WTC11 (cell line): ENCODE results near the gene SRRM2. TPM values are rescaled to one million over a fixed set of nuclear protein-coding genes. Genes with fewer than 3 reads are reported as not detected.
A peak's percentile ranks its signal among the peaks of the same experiment; 100 is the strongest.

Experiments used
- GABPB1 ChIP-seq: sonication (generic); formaldehyde crosslinking; IDR thresholded peaks from 2 replicates; pipeline ENCODE4 v1.8.1; 2023; ENCODE audit warnings: mild to moderate bottlenecking, missing genetic modification reagents
- JAZF1 ChIP-seq: fragments of 250-450 bp; sonication (Bioruptor Pico); IDR thresholded peaks from 2 replicates; pipeline ENCODE4 v1.9.0; 2021; ENCODE audit warnings: moderate library complexity, mild to moderate bottlenecking, inconsistent platforms
- MYBL2 ChIP-seq: sonication (generic); formaldehyde crosslinking; IDR thresholded peaks from 2 replicates; pipeline ENCODE4 v1.8.1; 2023; ENCODE audit warnings: mild to moderate bottlenecking, moderate library complexity, missing genetic modification reagents
- NFATC4 ChIP-seq: fragments of 250-450 bp; sonication (Bioruptor Pico); IDR thresholded peaks from 2 replicates; pipeline ENCODE4 v1.9.0; 2021; ENCODE audit warnings: mild to moderate bottlenecking
- NFYB ChIP-seq: sonication (generic); formaldehyde crosslinking; conservative IDR thresholded peaks from 2 replicates; pipeline ENCODE4 v1.8.0; 2022; ENCODE audit warnings: low read depth, missing genetic modification reagents
- RORB ChIP-seq: fragments of 250-450 bp; sonication (Bioruptor Pico); IDR thresholded peaks from 2 replicates; pipeline ENCODE4 v1.9.0; 2021; ENCODE audit warnings: mild to moderate bottlenecking
- TEAD1 ChIP-seq: sonication (generic); formaldehyde crosslinking; IDR thresholded peaks from 2 replicates; pipeline ENCODE4 v1.8.0; 2022; ENCODE audit warnings: mild to moderate bottlenecking, missing genetic modification reagents
- total RNA-seq: library from RNA; stranded (reverse); gene quantifications from 3 replicates; pipeline ENCODE4 v1.2.3, GENCODE V29; 2021
- TF ChIP-seq, protein P1 (sequence below): sonication (generic); formaldehyde crosslinking; IDR thresholded peaks from 2 replicates; pipeline ENCODE4 v1.8.1; 2023; ENCODE audit warnings: mild to moderate bottlenecking, missing genetic modification reagents, borderline replicate concordance
- TF ChIP-seq, protein P2 (sequence below): sonication (generic); formaldehyde crosslinking; IDR thresholded peaks from 2 replicates; pipeline ENCODE4 v1.8.0; 2022; ENCODE audit warnings: mild to moderate bottlenecking, missing genetic modification reagents
- TF ChIP-seq, protein P3 (sequence below): fragments of 250-450 bp; sonication (Bioruptor Pico); IDR thresholded peaks from 2 replicates; pipeline ENCODE4 v1.9.0; 2021; ENCODE audit warnings: mild to moderate bottlenecking
- TF ChIP-seq, protein P4 (sequence below): sonication (generic); formaldehyde crosslinking; IDR thresholded peaks from 2 replicates; pipeline ENCODE4 v1.8.1; 2023; ENCODE audit warnings: mild to moderate bottlenecking, missing genetic modification reagents
- TF ChIP-seq, protein P5 (sequence below): sonication (generic); formaldehyde crosslinking; IDR thresholded peaks from 2 replicates; pipeline ENCODE4 v1.8.0; 2023; ENCODE audit warnings: missing genetic modification reagents, mild to moderate bottlenecking, borderline replicate concordance
- TF ChIP-seq, protein P6 (sequence below): sonication (generic); formaldehyde crosslinking; conservative IDR thresholded peaks from 2 replicates; pipeline ENCODE4 v1.8.1; 2023; ENCODE audit warnings: mild to moderate bottlenecking, low read depth, missing genetic modification reagents, moderate library complexity
- TF ChIP-seq, protein P7 (sequence below): fragments of 250-450 bp; sonication (Bioruptor Pico); IDR thresholded peaks from 2 replicates; pipeline ENCODE4 v1.9.0; 2021; ENCODE audit warnings: moderate library complexity, mild to moderate bottlenecking, inconsistent platforms, borderline replicate concordance
- TF ChIP-seq, protein P8 (sequence below): sonication (generic); formaldehyde crosslinking; IDR thresholded peaks from 2 replicates; pipeline ENCODE4 v1.8.0; 2022; ENCODE audit warnings: missing genetic modification reagents

The SRRM2 gene
- total RNA-seq, 1 experiment from 2014 or later, result 823 TPM

DNA sequence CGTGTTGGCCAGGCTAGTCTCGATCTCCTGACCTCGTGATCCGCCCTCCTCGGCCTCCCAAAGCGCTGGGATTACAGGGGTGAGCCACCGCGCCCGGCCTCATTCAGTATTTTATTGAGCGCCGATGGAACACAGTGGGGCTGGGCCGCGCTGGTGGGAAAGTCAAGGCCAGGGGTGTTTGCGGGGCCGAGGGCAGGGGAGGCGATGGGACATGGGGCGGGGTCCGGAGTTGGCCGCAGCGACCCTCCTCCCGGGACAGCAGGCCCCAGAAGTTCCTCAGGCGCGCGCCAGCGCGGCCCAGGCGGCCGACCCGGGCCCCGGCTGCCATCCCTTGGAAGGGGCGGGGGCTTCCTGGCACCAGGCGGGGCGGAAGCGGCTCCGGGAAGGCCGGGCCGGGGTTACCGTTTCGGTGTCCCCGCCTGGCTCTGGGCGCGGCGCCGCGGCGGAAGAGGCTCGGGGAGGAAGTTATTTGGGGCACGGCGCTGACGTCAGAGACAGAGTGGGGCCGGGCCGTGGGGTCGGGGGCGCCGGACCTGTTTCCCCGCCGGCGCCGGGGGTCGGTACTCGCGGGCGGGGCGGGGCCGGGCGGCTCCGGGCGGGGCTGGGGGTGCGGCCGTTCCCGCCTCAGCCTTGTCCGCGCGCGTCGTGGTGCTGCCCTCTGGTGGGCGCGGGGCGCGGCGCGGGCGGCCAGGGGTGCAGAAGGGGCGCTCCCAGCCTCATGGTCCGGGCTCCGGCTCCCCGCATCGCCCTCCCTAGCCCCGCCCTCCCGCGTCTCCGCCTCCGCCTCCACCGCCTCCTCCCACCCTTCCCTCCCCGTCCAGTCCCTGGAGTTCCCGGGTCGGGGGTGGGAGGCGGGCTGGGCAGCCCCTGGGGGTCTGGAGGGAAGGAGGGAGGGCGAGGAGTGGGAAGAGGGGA lies 31.5 kb upstream of the SRRM2 start (continued):
- TF ChIP-seq, protein P1, sequence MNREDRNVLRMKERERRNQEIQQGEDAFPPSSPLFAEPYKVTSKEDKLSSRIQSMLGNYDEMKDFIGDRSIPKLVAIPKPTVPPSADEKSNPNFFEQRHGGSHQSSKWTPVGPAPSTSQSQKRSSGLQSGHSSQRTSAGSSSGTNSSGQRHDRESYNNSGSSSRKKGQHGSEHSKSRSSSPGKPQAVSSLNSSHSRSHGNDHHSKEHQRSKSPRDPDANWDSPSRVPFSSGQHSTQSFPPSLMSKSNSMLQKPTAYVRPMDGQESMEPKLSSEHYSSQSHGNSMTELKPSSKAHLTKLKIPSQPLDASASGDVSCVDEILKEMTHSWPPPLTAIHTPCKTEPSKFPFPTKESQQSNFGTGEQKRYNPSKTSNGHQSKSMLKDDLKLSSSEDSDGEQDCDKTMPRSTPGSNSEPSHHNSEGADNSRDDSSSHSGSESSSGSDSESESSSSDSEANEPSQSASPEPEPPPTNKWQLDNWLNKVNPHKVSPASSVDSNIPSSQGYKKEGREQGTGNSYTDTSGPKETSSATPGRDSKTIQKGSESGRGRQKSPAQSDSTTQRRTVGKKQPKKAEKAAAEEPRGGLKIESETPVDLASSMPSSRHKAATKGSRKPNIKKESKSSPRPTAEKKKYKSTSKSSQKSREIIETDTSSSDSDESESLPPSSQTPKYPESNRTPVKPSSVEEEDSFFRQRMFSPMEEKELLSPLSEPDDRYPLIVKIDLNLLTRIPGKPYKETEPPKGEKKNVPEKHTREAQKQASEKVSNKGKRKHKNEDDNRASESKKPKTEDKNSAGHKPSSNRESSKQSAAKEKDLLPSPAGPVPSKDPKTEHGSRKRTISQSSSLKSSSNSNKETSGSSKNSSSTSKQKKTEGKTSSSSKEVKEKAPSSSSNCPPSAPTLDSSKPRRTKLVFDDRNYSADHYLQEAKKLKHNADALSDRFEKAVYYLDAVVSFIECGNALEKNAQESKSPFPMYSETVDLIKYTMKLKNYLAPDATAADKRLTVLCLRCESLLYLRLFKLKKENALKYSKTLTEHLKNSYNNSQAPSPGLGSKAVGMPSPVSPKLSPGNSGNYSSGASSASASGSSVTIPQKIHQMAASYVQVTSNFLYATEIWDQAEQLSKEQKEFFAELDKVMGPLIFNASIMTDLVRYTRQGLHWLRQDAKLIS, result no peak
- TF ChIP-seq TEAD1 (no peak), NFYB (CRISPR knock-in tag) (no peak), NFATC4 (CRISPR knock-in tag) (no peak), MYBL2 (no peak; the same call in 1 of the 2 replicates), GABPB1 (CRISPR knock-in tag) (peak; percentile 86), JAZF1 (CRISPR knock-in tag) (no peak), RORB (CRISPR knock-in tag) (no peak)
- TF ChIP-seq, protein P2, sequence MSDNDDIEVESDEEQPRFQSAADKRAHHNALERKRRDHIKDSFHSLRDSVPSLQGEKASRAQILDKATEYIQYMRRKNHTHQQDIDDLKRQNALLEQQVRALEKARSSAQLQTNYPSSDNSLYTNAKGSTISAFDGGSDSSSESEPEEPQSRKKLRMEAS, result peak; percentile 15; the same call in 1 of the 2 replicates
- TF ChIP-seq, protein P3, sequence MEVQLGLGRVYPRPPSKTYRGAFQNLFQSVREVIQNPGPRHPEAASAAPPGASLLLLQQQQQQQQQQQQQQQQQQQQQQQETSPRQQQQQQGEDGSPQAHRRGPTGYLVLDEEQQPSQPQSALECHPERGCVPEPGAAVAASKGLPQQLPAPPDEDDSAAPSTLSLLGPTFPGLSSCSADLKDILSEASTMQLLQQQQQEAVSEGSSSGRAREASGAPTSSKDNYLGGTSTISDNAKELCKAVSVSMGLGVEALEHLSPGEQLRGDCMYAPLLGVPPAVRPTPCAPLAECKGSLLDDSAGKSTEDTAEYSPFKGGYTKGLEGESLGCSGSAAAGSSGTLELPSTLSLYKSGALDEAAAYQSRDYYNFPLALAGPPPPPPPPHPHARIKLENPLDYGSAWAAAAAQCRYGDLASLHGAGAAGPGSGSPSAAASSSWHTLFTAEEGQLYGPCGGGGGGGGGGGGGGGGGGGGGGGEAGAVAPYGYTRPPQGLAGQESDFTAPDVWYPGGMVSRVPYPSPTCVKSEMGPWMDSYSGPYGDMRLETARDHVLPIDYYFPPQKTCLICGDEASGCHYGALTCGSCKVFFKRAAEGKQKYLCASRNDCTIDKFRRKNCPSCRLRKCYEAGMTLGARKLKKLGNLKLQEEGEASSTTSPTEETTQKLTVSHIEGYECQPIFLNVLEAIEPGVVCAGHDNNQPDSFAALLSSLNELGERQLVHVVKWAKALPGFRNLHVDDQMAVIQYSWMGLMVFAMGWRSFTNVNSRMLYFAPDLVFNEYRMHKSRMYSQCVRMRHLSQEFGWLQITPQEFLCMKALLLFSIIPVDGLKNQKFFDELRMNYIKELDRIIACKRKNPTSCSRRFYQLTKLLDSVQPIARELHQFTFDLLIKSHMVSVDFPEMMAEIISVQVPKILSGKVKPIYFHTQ (CRISPR knock-in tag), result no peak
- TF ChIP-seq, protein P4, sequence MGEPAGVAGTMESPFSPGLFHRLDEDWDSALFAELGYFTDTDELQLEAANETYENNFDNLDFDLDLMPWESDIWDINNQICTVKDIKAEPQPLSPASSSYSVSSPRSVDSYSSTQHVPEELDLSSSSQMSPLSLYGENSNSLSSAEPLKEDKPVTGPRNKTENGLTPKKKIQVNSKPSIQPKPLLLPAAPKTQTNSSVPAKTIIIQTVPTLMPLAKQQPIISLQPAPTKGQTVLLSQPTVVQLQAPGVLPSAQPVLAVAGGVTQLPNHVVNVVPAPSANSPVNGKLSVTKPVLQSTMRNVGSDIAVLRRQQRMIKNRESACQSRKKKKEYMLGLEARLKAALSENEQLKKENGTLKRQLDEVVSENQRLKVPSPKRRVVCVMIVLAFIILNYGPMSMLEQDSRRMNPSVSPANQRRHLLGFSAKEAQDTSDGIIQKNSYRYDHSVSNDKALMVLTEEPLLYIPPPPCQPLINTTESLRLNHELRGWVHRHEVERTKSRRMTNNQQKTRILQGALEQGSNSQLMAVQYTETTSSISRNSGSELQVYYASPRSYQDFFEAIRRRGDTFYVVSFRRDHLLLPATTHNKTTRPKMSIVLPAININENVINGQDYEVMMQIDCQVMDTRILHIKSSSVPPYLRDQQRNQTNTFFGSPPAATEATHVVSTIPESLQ (CRISPR knock-in tag), result no peak
- TF ChIP-seq, protein P5, sequence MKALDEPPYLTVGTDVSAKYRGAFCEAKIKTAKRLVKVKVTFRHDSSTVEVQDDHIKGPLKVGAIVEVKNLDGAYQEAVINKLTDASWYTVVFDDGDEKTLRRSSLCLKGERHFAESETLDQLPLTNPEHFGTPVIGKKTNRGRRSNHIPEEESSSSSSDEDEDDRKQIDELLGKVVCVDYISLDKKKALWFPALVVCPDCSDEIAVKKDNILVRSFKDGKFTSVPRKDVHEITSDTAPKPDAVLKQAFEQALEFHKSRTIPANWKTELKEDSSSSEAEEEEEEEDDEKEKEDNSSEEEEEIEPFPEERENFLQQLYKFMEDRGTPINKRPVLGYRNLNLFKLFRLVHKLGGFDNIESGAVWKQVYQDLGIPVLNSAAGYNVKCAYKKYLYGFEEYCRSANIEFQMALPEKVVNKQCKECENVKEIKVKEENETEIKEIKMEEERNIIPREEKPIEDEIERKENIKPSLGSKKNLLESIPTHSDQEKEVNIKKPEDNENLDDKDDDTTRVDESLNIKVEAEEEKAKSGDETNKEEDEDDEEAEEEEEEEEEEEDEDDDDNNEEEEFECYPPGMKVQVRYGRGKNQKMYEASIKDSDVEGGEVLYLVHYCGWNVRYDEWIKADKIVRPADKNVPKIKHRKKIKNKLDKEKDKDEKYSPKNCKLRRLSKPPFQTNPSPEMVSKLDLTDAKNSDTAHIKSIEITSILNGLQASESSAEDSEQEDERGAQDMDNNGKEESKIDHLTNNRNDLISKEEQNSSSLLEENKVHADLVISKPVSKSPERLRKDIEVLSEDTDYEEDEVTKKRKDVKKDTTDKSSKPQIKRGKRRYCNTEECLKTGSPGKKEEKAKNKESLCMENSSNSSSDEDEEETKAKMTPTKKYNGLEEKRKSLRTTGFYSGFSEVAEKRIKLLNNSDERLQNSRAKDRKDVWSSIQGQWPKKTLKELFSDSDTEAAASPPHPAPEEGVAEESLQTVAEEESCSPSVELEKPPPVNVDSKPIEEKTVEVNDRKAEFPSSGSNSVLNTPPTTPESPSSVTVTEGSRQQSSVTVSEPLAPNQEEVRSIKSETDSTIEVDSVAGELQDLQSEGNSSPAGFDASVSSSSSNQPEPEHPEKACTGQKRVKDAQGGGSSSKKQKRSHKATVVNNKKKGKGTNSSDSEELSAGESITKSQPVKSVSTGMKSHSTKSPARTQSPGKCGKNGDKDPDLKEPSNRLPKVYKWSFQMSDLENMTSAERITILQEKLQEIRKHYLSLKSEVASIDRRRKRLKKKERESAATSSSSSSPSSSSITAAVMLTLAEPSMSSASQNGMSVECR (CRISPR knock-in tag), result no peak
- TF ChIP-seq, protein P6, sequence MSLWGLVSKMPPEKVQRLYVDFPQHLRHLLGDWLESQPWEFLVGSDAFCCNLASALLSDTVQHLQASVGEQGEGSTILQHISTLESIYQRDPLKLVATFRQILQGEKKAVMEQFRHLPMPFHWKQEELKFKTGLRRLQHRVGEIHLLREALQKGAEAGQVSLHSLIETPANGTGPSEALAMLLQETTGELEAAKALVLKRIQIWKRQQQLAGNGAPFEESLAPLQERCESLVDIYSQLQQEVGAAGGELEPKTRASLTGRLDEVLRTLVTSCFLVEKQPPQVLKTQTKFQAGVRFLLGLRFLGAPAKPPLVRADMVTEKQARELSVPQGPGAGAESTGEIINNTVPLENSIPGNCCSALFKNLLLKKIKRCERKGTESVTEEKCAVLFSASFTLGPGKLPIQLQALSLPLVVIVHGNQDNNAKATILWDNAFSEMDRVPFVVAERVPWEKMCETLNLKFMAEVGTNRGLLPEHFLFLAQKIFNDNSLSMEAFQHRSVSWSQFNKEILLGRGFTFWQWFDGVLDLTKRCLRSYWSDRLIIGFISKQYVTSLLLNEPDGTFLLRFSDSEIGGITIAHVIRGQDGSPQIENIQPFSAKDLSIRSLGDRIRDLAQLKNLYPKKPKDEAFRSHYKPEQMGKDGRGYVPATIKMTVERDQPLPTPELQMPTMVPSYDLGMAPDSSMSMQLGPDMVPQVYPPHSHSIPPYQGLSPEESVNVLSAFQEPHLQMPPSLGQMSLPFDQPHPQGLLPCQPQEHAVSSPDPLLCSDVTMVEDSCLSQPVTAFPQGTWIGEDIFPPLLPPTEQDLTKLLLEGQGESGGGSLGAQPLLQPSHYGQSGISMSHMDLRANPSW (CRISPR knock-in tag), result no peak
- TF ChIP-seq, protein P7, sequence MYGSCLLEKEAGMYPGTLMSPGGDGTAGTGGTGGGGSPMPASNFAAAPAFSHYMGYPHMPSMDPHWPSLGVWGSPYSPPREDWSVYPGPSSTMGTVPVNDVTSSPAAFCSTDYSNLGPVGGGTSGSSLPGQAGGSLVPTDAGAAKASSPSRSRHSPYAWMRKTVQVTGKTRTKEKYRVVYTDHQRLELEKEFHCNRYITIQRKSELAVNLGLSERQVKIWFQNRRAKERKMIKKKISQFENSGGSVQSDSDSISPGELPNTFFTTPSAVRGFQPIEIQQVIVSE (CRISPR knock-in tag), result no peak
- TF ChIP-seq, protein P8, sequence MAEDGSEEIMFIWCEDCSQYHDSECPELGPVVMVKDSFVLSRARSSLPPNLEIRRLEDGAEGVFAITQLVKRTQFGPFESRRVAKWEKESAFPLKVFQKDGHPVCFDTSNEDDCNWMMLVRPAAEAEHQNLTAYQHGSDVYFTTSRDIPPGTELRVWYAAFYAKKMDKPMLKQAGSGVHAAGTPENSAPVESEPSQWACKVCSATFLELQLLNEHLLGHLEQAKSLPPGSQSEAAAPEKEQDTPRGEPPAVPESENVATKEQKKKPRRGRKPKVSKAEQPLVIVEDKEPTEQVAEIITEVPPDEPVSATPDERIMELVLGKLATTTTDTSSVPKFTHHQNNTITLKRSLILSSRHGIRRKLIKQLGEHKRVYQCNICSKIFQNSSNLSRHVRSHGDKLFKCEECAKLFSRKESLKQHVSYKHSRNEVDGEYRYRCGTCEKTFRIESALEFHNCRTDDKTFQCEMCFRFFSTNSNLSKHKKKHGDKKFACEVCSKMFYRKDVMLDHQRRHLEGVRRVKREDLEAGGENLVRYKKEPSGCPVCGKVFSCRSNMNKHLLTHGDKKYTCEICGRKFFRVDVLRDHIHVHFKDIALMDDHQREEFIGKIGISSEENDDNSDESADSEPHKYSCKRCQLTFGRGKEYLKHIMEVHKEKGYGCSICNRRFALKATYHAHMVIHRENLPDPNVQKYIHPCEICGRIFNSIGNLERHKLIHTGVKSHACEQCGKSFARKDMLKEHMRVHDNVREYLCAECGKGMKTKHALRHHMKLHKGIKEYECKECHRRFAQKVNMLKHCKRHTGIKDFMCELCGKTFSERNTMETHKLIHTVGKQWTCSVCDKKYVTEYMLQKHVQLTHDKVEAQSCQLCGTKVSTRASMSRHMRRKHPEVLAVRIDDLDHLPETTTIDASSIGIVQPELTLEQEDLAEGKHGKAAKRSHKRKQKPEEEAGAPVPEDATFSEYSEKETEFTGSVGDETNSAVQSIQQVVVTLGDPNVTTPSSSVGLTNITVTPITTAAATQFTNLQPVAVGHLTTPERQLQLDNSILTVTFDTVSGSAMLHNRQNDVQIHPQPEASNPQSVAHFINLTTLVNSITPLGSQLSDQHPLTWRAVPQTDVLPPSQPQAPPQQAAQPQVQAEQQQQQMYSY (CRISPR knock-in tag), result 0 out of 2 replicates have a peak, but pooled peaks have one; percentile 16
